Lower lobe of right lung (tissue), 2 donors: ENCODE measurements around the gene C2orf76. TPM values are rescaled to one million over a fixed set of nuclear protein-coding genes. Genes with fewer than 3 reads are reported as not detected.

ENCODE experiments used
- ATAC-seq, 2 donors: fragments of 200-7000 bp; cut with Tn5 transposase; one replicate each; pipeline ENCODE4 v1.9.1; 2020 to 2022; ENCODE audit warnings: mild to moderate bottlenecking in 2 of 2, moderate library complexity in 2 of 2
- DNase-seq: peaks from one replicate; pipeline ENCODE4 v3.0.0-alpha.2; 2020
- H3K27ac ChIP-seq: fragments of 200-600 bp; one replicate; pipeline ENCODE4 v1.8.0; 2022
- H3K27me3 ChIP-seq: fragments of 200-600 bp; one replicate; pipeline ENCODE4 v1.8.0; 2022; ENCODE audit warnings: low read depth
- H3K36me3 ChIP-seq: fragments of 200-600 bp; one replicate; pipeline ENCODE4 v1.8.0; 2022; ENCODE audit warnings: mild to moderate bottlenecking
- H3K4me1 ChIP-seq: fragments of 200-600 bp; one replicate; pipeline ENCODE4 v1.8.0; 2022
- H3K4me3 ChIP-seq: fragments of 200-600 bp; one replicate; pipeline ENCODE4 v1.8.0; 2022; ENCODE audit warnings: mild to moderate bottlenecking
- H3K9me3 ChIP-seq: fragments of 200-600 bp; one replicate; pipeline ENCODE4 v1.8.0; 2022
- CTCF ChIP-seq: fragments of 200-600 bp; IDR thresholded peaks from one replicate; pipeline ENCODE4 v1.8.0; 2022; ENCODE audit warnings: antibody characterized with exemption, mild to moderate bottlenecking
- intact Hi-C: fragments of 100-400 bp; cut with DNase I; formaldehyde crosslinking; loops from one replicate; pipeline ENCODE4 v1.11.0; 2022
- total RNA-seq: library from RNA; stranded (reverse); fragmentation: NEBNext Ultra II Directional; extraction: Animal tissue kit (Norgen Biotek cat#: 25700); gene quantifications from one replicate; pipeline ENCODE4 v1.2.1, GENCODE V29; 2021
- donor health status: DM: no; HTN: yes; CAD: no; lungs with severe emphysema.

The C2orf76 gene
- total RNA-seq, 1 donor from 2014 or later = 11.6 TPM

- H3K4me3 ChIP-seq = no peak overlapping the region
- H3K36me3 ChIP-seq = no peaks in the 10 kb centered on the region
- peaks cover 5% of the 10 kb centered on the region for H3K4me1 ChIP-seq
- no peak for TF ChIP-seq CTCF
- no peak overlapping the region for H3K27ac ChIP-seq
- DNase-seq = no peak
- no peaks in the 10 kb centered on the region for H3K9me3 ChIP-seq
- intact Hi-C loops = no loop called here
- no peaks in the 10 kb centered on the region for H3K27me3 ChIP-seq
- no peak for ATAC-seq
Measured at GRCh38 chr2:119294671-119295070, 72.0 kb downstream of the C2orf76 start.

GRCh38 chr2:119293900-119294299 lies 72.7 kb downstream of the C2orf76 start:
- intact Hi-C loops = no loop called here
- DNase-seq (no peak), ATAC-seq (no peak)
- Histone ChIP-seq H3K4me1 (peaks cover 5% of the 10 kb centered on the region), H3K9me3 (no peaks in the 10 kb centered on the region), H3K27me3 (no peaks in the 10 kb centered on the region), H3K27ac (no peak overlapping the region), H3K4me3 (no peak overlapping the region), H3K36me3 (no peaks in the 10 kb centered on the region)
- TF ChIP-seq CTCF = no peak

GRCh38 chr2:119293254-119293653 lies 73.4 kb downstream of the C2orf76 start:
- intact Hi-C loops = no loop called here
- no peak for DNase-seq
- ATAC-seq = no peak

GRCh38 chr2:119292226-119292625 lies 74.4 kb downstream of the C2orf76 start:
- Histone ChIP-seq H3K27me3 (no peaks in the 10 kb centered on the region), H3K36me3 (no peaks in the 10 kb centered on the region), H3K4me1 (peaks cover 5% of the 10 kb centered on the region), H3K9me3 (no peaks in the 10 kb centered on the region), H3K27ac (no peak overlapping the region), H3K4me3 (no peak overlapping the region)
- intact Hi-C loops = no loop called here
- TF ChIP-seq CTCF = no peak
- no peak for DNase-seq
- ATAC-seq = peak in 1 of 2 donors; percentile 41

More at GRCh38 chr2:119293254-119293653, 73.4 kb downstream of the C2orf76 start:
- H3K36me3 ChIP-seq = no peaks in the 10 kb centered on the region
- no peaks in the 10 kb centered on the region for H3K27me3 ChIP-seq
- H3K9me3 ChIP-seq = no peaks in the 10 kb centered on the region
- no peak overlapping the region for H3K4me3 ChIP-seq
- peaks cover 5% of the 10 kb centered on the region for H3K4me1 ChIP-seq
- H3K27ac ChIP-seq = no peak overlapping the region
- TF ChIP-seq CTCF = no peak

- no peak for TF ChIP-seq CTCF
- ATAC-seq = no peak
- no peak for DNase-seq
- intact Hi-C loops = no loop called here
- peaks cover 5% of the 10 kb centered on the region for H3K4me1 ChIP-seq
- H3K27me3 ChIP-seq = no peaks in the 10 kb centered on the region
- H3K9me3 ChIP-seq = no peaks in the 10 kb centered on the region
- H3K27ac ChIP-seq = no peak overlapping the region
- H3K36me3 ChIP-seq = no peaks in the 10 kb centered on the region
- H3K4me3 ChIP-seq = no peak overlapping the region
Measured at GRCh38 chr2:119291588-119292167, 75.0 kb downstream of the C2orf76 start.
